ENCODE results near the gene NKX1-1.

GRCh38 chr4:1364748-1365147 is 41.5 kb downstream of the NKX1-1 start:
- TF ChIP-seq MAX (IDR thresholded peaks at IDR 0.05) (no peak), POLR2A (IDR thresholded peaks at IDR 0.05; ENCODE audit: low read length) (no peak), CTCF (IDR thresholded peaks at IDR 0.05) (no peak), CHD2 (IDR thresholded peaks at IDR 0.05; ENCODE audit: low read length, partially characterized antibody) (no peak), JUN (IDR thresholded peaks at IDR 0.05) (no peak), USF2 (IDR thresholded peaks at IDR 0.05) (no peak), EP300 (IDR thresholded peaks at IDR 0.05) (no peak), MAZ (IDR thresholded peaks at IDR 0.05; ENCODE audit: borderline replicate concordance, low read depth, low read length) (no peak), RFX5 (IDR thresholded peaks at IDR 0.05) (no peak), RCOR1 (IDR thresholded peaks at IDR 0.05; ENCODE audit: low read depth, low read length) (no peak), TFCP2L1 (CRISPR knock-in tag; IDR thresholded peaks at IDR 0.05) (no peak)
